ENCODE results near the gene SPI1. TPM values are rescaled to one million over a fixed set of nuclear protein-coding genes. Genes with fewer than 3 reads are reported as not detected.

The SPI1 gene
- total RNA-seq, 2 donors from 2014 or later = not detected

- no peaks in the 10 kb centered on the region for H3K4me1 Mint-ChIP-seq
- TF ChIP-seq, protein P1, sequence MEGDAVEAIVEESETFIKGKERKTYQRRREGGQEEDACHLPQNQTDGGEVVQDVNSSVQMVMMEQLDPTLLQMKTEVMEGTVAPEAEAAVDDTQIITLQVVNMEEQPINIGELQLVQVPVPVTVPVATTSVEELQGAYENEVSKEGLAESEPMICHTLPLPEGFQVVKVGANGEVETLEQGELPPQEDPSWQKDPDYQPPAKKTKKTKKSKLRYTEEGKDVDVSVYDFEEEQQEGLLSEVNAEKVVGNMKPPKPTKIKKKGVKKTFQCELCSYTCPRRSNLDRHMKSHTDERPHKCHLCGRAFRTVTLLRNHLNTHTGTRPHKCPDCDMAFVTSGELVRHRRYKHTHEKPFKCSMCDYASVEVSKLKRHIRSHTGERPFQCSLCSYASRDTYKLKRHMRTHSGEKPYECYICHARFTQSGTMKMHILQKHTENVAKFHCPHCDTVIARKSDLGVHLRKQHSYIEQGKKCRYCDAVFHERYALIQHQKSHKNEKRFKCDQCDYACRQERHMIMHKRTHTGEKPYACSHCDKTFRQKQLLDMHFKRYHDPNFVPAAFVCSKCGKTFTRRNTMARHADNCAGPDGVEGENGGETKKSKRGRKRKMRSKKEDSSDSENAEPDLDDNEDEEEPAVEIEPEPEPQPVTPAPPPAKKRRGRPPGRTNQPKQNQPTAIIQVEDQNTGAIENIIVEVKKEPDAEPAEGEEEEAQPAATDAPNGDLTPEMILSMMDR (conservative IDR thresholded peaks at IDR 0.05) = peak; percentile 99
Observed at GRCh38 chr11:47373876-47374719, 4.2 kb downstream of the SPI1 start.

DNA sequence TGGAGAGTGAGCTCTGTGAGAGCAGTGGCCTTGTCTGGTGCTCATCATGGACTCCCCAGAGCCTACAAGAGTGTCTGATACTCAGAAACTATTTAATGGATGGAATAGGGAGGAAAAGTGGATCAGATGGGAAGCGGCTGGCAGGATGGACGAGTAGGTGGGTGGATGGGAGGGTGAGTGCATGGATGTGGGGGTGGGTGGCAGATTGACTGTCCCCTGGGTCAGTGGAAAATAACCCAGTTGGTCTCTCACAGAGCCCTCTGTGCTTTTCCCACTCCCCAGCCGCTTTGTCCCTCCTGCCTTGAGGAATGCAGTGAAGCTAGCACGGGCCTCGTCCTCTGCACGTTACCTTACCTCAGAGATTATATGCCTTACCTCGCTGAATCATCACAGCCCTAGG is 5.9 kb downstream of the SPI1 start:
- Mint-ChIP-seq H3K27me3 (ENCODE audit: insufficient read depth) (peaks cover 2% of the 10 kb centered on the region), H3K4me3 (no peak overlapping the region), H3K4me1 (no peaks in the 10 kb centered on the region), H3K9me3 (no peaks in the 10 kb centered on the region), H3K27ac (no peak overlapping the region), H3K36me3 (ENCODE audit: low read depth) (no peaks in the 10 kb centered on the region)
- H3K27me3 ChIP-seq (ENCODE audit: control insufficient read depth, insufficient read depth, low read length, poor library complexity, severe bottlenecking) = no peaks in the 10 kb centered on the region
- TF ChIP-seq, protein P1 (conservative IDR thresholded peaks at IDR 0.05) = no peak
- H3K36me3 ChIP-seq (ENCODE audit: control insufficient read depth, insufficient read depth, low read length) = no peaks in the 10 kb centered on the region
- no peaks in the 10 kb centered on the region for H3K4me1 ChIP-seq (ENCODE audit: control insufficient read depth, insufficient read depth, low read length)
- H3K9me3 ChIP-seq (ENCODE audit: control insufficient read depth, low read length) = no peaks in the 10 kb centered on the region
- H3K9ac ChIP-seq (ENCODE audit: extremely low read depth, low read length, poor library complexity, severe bottlenecking) = no peak overlapping the region
- 74 to 84% methylated on average over 4 to 7 of the region's 7 CpGs for WGBS, 2 experiments (ENCODE audit: insufficient coverage in 1 of 2, insufficient read length in 1 of 2)
- H3K27ac ChIP-seq (ENCODE audit: low read depth, low read length) = no peak overlapping the region
- DNase-seq = no peak
- H3K4me3 ChIP-seq (ENCODE audit: low read length) = no peak overlapping the region

More at GRCh38 chr11:47373876-47374719, 4.2 kb downstream of the SPI1 start:
- H3K9ac ChIP-seq (ENCODE audit: extremely low read depth, low read length, poor library complexity, severe bottlenecking) = no peak overlapping the region
- H3K9me3 Mint-ChIP-seq = no peaks in the 10 kb centered on the region
- H3K27ac Mint-ChIP-seq = no peak overlapping the region
- no peaks in the 10 kb centered on the region for H3K9me3 ChIP-seq (ENCODE audit: control insufficient read depth, low read length)
- H3K4me1 ChIP-seq (ENCODE audit: control insufficient read depth, insufficient read depth, low read length) = no peaks in the 10 kb centered on the region
- no peaks in the 10 kb centered on the region for H3K36me3 Mint-ChIP-seq (ENCODE audit: low read depth)
- no peak overlapping the region for H3K4me3 Mint-ChIP-seq
- peaks cover 2% of the 10 kb centered on the region for H3K27me3 Mint-ChIP-seq (ENCODE audit: insufficient read depth)
- H3K27ac ChIP-seq (ENCODE audit: low read depth, low read length) = no peak overlapping the region
- peak; percentile 96 for DNase-seq
- 55 to 65% methylated on average over 16 to 19 of the region's 19 CpGs for WGBS, 2 experiments (ENCODE audit: insufficient coverage in 1 of 2, insufficient read length in 1 of 2)
- no peak overlapping the region for H3K4me3 ChIP-seq (ENCODE audit: low read length)
- no peaks in the 10 kb centered on the region for H3K36me3 ChIP-seq (ENCODE audit: control insufficient read depth, insufficient read depth, low read length)
- no peaks in the 10 kb centered on the region for H3K27me3 ChIP-seq (ENCODE audit: control insufficient read depth, insufficient read depth, low read length, poor library complexity, severe bottlenecking)

DNA sequence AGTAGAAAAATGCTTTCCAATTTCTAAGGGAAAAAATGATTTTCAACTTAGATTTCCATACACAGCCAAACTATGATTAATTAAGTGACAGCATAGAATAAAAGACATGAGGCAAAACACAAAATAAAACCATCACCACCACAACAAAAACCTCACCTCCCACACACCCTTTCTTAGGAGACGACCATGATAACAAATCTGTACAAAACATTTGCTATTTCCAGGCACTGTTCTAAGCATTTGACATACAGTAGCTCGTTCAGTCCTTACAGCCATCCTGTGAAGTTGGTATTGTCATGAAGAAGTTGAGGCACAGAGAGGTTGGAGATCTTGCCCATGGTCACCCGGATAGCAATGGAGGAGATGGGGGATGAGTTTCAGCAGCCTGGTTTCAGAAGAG is 8.7 kb downstream of the SPI1 start:
- no peak overlapping the region for H3K27ac Mint-ChIP-seq
- no peak overlapping the region for H3K4me3 ChIP-seq (ENCODE audit: low read length)
- WGBS, 2 experiments (ENCODE audit: insufficient coverage in 1 of 2, insufficient read length in 1 of 2) = 72 to 90% methylated on average over 3 of the region's 3 CpGs
- H3K9ac ChIP-seq (ENCODE audit: extremely low read depth, low read length, poor library complexity, severe bottlenecking) = no peak overlapping the region
- no peaks in the 10 kb centered on the region for H3K36me3 Mint-ChIP-seq (ENCODE audit: low read depth)
- H3K4me1 Mint-ChIP-seq = no peaks in the 10 kb centered on the region
- TF ChIP-seq, protein P1 (conservative IDR thresholded peaks at IDR 0.05) = no peak
- H3K4me1 ChIP-seq (ENCODE audit: control insufficient read depth, insufficient read depth, low read length) = no peaks in the 10 kb centered on the region
- H3K9me3 Mint-ChIP-seq = no peaks in the 10 kb centered on the region
- no peak for DNase-seq
- H3K27me3 ChIP-seq (ENCODE audit: control insufficient read depth, insufficient read depth, low read length, poor library complexity, severe bottlenecking) = no peaks in the 10 kb centered on the region
- H3K9me3 ChIP-seq (ENCODE audit: control insufficient read depth, low read length) = no peaks in the 10 kb centered on the region
- H3K36me3 ChIP-seq (ENCODE audit: control insufficient read depth, insufficient read depth, low read length) = no peaks in the 10 kb centered on the region
- H3K27ac ChIP-seq (ENCODE audit: low read depth, low read length) = no peak overlapping the region
- H3K4me3 Mint-ChIP-seq = no peak overlapping the region
- H3K27me3 Mint-ChIP-seq (ENCODE audit: insufficient read depth) = peaks cover 2% of the 10 kb centered on the region
